SU-DHL-6 (cell line): ENCODE data around the gene PICK1.

ENCODE experiments used
- EZH2phosphoT487 ChIP-seq: fragments of 200-600 bp; sonication (generic), shearing (Covaris generic); conservative IDR thresholded peaks from 2 replicates; pipeline ENCODE4 v1.6.1; 2018; ENCODE audit warnings: mild to moderate bottlenecking, antibody characterized with exemption, low read length, moderate library complexity, mixed read lengths
- TF ChIP-seq, protein P1 (sequence below): fragments of 200-600 bp; sonication (generic); IDR thresholded peaks from one replicate; pipeline ENCODE4 v1.5.1; 2017; ENCODE audit warnings: antibody characterized with exemption, mild to moderate bottlenecking, low read length, moderate library complexity; ENCODE audit not compliant: insufficient read depth, poor library complexity, severe bottlenecking

- TF ChIP-seq, protein P1, sequence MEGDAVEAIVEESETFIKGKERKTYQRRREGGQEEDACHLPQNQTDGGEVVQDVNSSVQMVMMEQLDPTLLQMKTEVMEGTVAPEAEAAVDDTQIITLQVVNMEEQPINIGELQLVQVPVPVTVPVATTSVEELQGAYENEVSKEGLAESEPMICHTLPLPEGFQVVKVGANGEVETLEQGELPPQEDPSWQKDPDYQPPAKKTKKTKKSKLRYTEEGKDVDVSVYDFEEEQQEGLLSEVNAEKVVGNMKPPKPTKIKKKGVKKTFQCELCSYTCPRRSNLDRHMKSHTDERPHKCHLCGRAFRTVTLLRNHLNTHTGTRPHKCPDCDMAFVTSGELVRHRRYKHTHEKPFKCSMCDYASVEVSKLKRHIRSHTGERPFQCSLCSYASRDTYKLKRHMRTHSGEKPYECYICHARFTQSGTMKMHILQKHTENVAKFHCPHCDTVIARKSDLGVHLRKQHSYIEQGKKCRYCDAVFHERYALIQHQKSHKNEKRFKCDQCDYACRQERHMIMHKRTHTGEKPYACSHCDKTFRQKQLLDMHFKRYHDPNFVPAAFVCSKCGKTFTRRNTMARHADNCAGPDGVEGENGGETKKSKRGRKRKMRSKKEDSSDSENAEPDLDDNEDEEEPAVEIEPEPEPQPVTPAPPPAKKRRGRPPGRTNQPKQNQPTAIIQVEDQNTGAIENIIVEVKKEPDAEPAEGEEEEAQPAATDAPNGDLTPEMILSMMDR: no peak
- no peak for TF ChIP-seq EZH2phosphoT487
Measured at GRCh38 chr22:38089474-38089851, 32.3 kb downstream of the PICK1 start.
